Psoas muscle (tissue), 8 donors: ENCODE results near the gene CDK5R1. TPM values are rescaled to one million over a fixed set of nuclear protein-coding genes. Genes with fewer than 3 reads are reported as not detected.

Experiments
- ATAC-seq, 4 donors: fragments of 200-7000 bp; cut with Tn5 transposase; one replicate each; pipeline ENCODE4 v1.9.1; 2020; ENCODE audit warnings: moderate library complexity in 3 of 4, mild to moderate bottlenecking in 2 of 4
- DNase-seq, 2 donors: peaks; one replicate each; pipeline ENCODE4 v3.0.0-alpha.2; 2020
- H3K27ac ChIP-seq: fragments of 200-600 bp; one replicate; pipeline ENCODE4 v1.8.0; 2022
- H3K27me3 ChIP-seq, 3 donors: fragments of 200-600 bp in 1 of 3; one replicate each; pipeline versions ENCODE4 v1.6.1 to v1.8.0; 2013 to 2022; ENCODE audit warnings: low read length in 2 of 3, mild to moderate bottlenecking in 2 of 3, moderate library complexity in 1 of 3; ENCODE audit not compliant: insufficient read depth in 3 of 3
- H3K36me3 ChIP-seq, 2 donors: fragments of 200-600 bp in 1 of 2; one replicate each; pipeline versions ENCODE4 v1.6.1 to v1.8.0; 2013 to 2022; ENCODE audit warnings: low read depth in 1 of 2, mild to moderate bottlenecking in 1 of 2, moderate library complexity in 1 of 2; ENCODE audit not compliant: insufficient read depth in 1 of 2
- H3K4me1 ChIP-seq: fragments of 200-600 bp; one replicate; pipeline ENCODE4 v1.8.0; 2022
- H3K4me3 ChIP-seq: fragments of 200-600 bp; one replicate; pipeline ENCODE4 v1.8.0; 2022; ENCODE audit warnings: mild to moderate bottlenecking
- H3K9me3 ChIP-seq: fragments of 200-600 bp; one replicate; pipeline ENCODE4 v1.8.0; 2022
- CTCF ChIP-seq: fragments of 200-600 bp; IDR thresholded peaks from one replicate; pipeline ENCODE4 v1.8.0; 2022; ENCODE audit warnings: antibody characterized with exemption
- WGBS, 3 donors: extraction: QIAGEN DNeasy Blood & Tissue Kit; methylation state at CpG; one replicate each; pipeline versions ENCODE4 v1.1.6 to v1.1.7; 2013; 5-methylcytosine and 5-hydroxymethylcytosine counted together
- intact Hi-C, 2 donors: fragments of 100-400 bp; cut with DNase I; formaldehyde crosslinking; loops; one replicate each; pipeline versions ENCODE4 v1.11.0 to v1.14.2; 2022
- polyA plus RNA-seq, 3 donors: library from polyadenylated mRNA; stranded (reverse); fragments of 200-250 nt; gene quantifications; one replicate each; pipeline ENCODE4 v1.2.3, GENCODE V29; 2013
- total RNA-seq, 4 donors: library from RNA; stranded (reverse); fragmentation: NEBNext Ultra II Directional in 2 of 4; extraction: Animal tissue kit (Norgen Biotek cat#: 25700) in 2 of 4; gene quantifications; one replicate each; pipeline versions ENCODE4 v1.2.1 to v1.2.4, GENCODE V29; 2021 to 2023
- donor health status: healthy with polysubstance abuse.
- donor health status: DM: no; HTN: no; CAD: no; lungs with moderate emphysema.
- donor health status: Bipolar disorder and iron deficiency.
- donor health status: healthy.
- donor health status: DM: yes; HTN: yes; CAD: no.
- donor health status: DM: no; HTN: no; CAD: no.
- donor health status: DM: no; HTN: no; CAD: no.
- donor health status: DM: yes; HTN: yes; CAD: no.

Gene CDK5R1
- total and polyA plus RNA-seq, 7 donors, result 0.44 to 5.2 (median 2.0) TPM

- no peak for DNase-seq
- peak; percentile 56 for TF ChIP-seq CTCF
- WGBS, 3 donors, result 23 to 67% (median 43%) methylated on average over 1 of the region's 1 CpG
- no peaks in the 10 kb centered on the region for H3K27me3 ChIP-seq
- peaks cover 9% of the 10 kb centered on the region for H3K4me1 ChIP-seq
- no peaks in the 10 kb centered on the region for H3K9me3 ChIP-seq
- peaks cover 8 to 93% of the 10 kb centered on the region in 2 donors for H3K36me3 ChIP-seq
- peak; percentile 52 to 72 (median 68) for ATAC-seq
- H3K27ac ChIP-seq, result no peak overlapping the region
- no peak overlapping the region for H3K4me3 ChIP-seq
- intact Hi-C loops, result loop anchor here (2.0 to 10.0 kb wide), 2 partner anchors 147 to 293 kb away; no protein-coding TSS in a partner anchor
Observed at GRCh38 chr17:32461853-32462617, 24.8 kb upstream of the CDK5R1 start.

GRCh38 chr17:32463304-32463703 is 23.5 kb upstream of the CDK5R1 start:
- no peaks in the 10 kb centered on the region for H3K27me3 ChIP-seq
- peaks cover 4 to 93% of the 10 kb centered on the region in 2 donors for H3K36me3 ChIP-seq
- no peak for ATAC-seq
- no peaks in the 10 kb centered on the region for H3K9me3 ChIP-seq
- DNase-seq, result no peak
- H3K4me3 ChIP-seq, result no peak overlapping the region
- H3K4me1 ChIP-seq, result peaks cover 9% of the 10 kb centered on the region
- H3K27ac ChIP-seq, result no peak overlapping the region
- TF ChIP-seq CTCF, result no peak
- intact Hi-C loops, result loop anchor here (2.0 to 10.0 kb wide), 2 partner anchors 145 to 291 kb away; no protein-coding TSS in a partner anchor
- WGBS, 3 donors, result 93 to 97% (median 96%) methylated on average over 3 of the region's 3 CpGs

- Histone ChIP-seq H3K9me3 (no peaks in the 10 kb centered on the region), H3K4me3 (no peak overlapping the region), H3K36me3 (peaks cover 9 to 93% of the 10 kb centered on the region in 2 donors), H3K27ac (no peak overlapping the region), H3K27me3 (no peaks in the 10 kb centered on the region), H3K4me1 (peaks cover 9% of the 10 kb centered on the region)
- no peak for ATAC-seq
- WGBS, 3 donors, result 80 to 86% (median 83%) methylated on average over 1 of the region's 1 CpG
- intact Hi-C loops, result loop anchor here in 1 of 2 donors (10.0 kb wide), 1 partner anchor 290 kb away; no protein-coding TSS in a partner anchor
- no peak for TF ChIP-seq CTCF
- DNase-seq, result no peak
Observed at GRCh38 chr17:32464374-32464773, 22.4 kb upstream of the CDK5R1 start.

- no peak overlapping the region for H3K27ac ChIP-seq
- intact Hi-C loops, result loop anchor here in 1 of 2 donors (10.0 kb wide), 1 partner anchor 287 kb away; no protein-coding TSS in a partner anchor
- ATAC-seq (no peak), DNase-seq (no peak)
- no peaks in the 10 kb centered on the region for H3K4me1 ChIP-seq
- peaks cover 11 to 100% of the 10 kb centered on the region in 2 donors for H3K36me3 ChIP-seq
- TF ChIP-seq CTCF, result no peak
- no peaks in the 10 kb centered on the region for H3K9me3 ChIP-seq
- 97 to 99% (median 97%) methylated on average over 7 of the region's 7 CpGs for WGBS, 3 donors
- no peaks in the 10 kb centered on the region for H3K27me3 ChIP-seq
- no peak overlapping the region for H3K4me3 ChIP-seq
Observed at GRCh38 chr17:32467949-32468348, 18.8 kb upstream of the CDK5R1 start.
